GM12878 (cell line): Measurements from ENCODE around the gene KIZ.

Experiments used
- CEBPB ChIP-seq, 2 experiments: fragments of 150-350 bp in 1 of 2; IDR thresholded peaks; 2 replicates each; pipeline ENCODE4 v1.6.1; 2012 to 2014; ENCODE audit warnings: low read depth in 2 of 2, low read length in 2 of 2, borderline replicate concordance in 1 of 2, inconsistent platforms in 1 of 2
- EP300 ChIP-seq, 2 experiments: fragments of 150-350 bp in 1 of 2; IDR thresholded peaks; 2 replicates each; pipeline ENCODE4 v1.6.1; 2011 to 2012; ENCODE audit warnings: low read depth in 2 of 2, low read length in 2 of 2, borderline replicate concordance in 1 of 2, improper control_type of control experiment in 1 of 2, inconsistent platforms in 1 of 2; ENCODE audit not compliant: control insufficient read depth in 1 of 2
- POLR2A ChIP-seq: IDR thresholded peaks from 2 replicates; pipeline ENCODE4 v1.6.1; 2011; ENCODE audit warnings: low read depth, mild to moderate bottlenecking, low read length
- SIN3A ChIP-seq: IDR thresholded peaks from 2 replicates; pipeline ENCODE4 v1.6.1; 2012; ENCODE audit warnings: low read depth, low read length, improper control_type of control experiment
- YY1 ChIP-seq: IDR thresholded peaks from 2 replicates; pipeline ENCODE4 v1.6.1; 2011; ENCODE audit warnings: low read depth, mild to moderate bottlenecking, low read length
- TF ChIP-seq, protein P1 (sequence below): IDR thresholded peaks from 2 replicates; pipeline ENCODE4 v1.6.1; 2011; ENCODE audit warnings: low read depth, mild to moderate bottlenecking, low read length, moderate library complexity, borderline replicate concordance; ENCODE audit errors: extremely low read depth
- TF ChIP-seq, protein P2 (sequence below): fragments of 150-350 bp; IDR thresholded peaks from 2 replicates; pipeline ENCODE4 v1.6.1; 2016; ENCODE audit warnings: low read depth, low read length
- TF ChIP-seq, protein P3 (sequence below), 3 experiments: IDR thresholded peaks in 2 of 3; conservative IDR thresholded peaks in 1 of 3; 2 replicates each; pipeline ENCODE4 v1.5.1; 2011; ENCODE audit warnings: low read depth in 3 of 3, low read length in 3 of 3, mild to moderate bottlenecking in 3 of 3, control low read depth in 2 of 3, moderate library complexity in 2 of 3, inconsistent platforms in 1 of 3, mixed read lengths in 1 of 3; ENCODE audit not compliant: control insufficient read depth in 2 of 3, insufficient read depth in 1 of 3; ENCODE audit errors: extremely low read depth in 1 of 3
- TF ChIP-seq, protein P4 (sequence below): IDR thresholded peaks from 2 replicates; pipeline ENCODE4 v1.6.1; 2012; ENCODE audit warnings: mild to moderate bottlenecking, low read depth, low read length

DNA sequence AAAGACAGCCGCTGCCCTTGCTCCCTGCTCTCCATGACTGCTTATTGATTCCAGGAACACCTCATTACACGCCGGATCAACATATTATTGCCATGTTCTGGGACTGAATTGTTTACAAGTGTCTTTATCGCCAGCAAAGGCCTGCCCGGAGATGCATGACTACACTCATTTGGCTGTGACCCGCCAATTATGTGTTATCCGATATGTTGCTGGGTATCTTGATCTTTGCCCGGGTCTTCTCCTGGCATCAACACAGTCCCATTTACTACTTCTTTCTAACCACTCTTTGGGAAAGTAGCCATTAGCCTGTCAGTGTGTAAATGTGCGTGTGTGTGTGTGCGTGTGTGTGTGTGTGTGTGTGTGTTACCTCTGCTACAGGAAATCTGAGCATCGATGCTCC lies 35.2 kb upstream of the KIZ start:
- TF ChIP-seq EP300 (IDR thresholded peaks at IDR 0.05; ENCODE audit: borderline replicate concordance in 1 of 2, control insufficient read depth in 1 of 2, low read depth in 2 of 2, low read length in 2 of 2), result no peak
- TF ChIP-seq, protein P1, sequence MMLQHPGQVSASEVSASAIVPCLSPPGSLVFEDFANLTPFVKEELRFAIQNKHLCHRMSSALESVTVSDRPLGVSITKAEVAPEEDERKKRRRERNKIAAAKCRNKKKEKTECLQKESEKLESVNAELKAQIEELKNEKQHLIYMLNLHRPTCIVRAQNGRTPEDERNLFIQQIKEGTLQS, result no peak
- TF ChIP-seq, protein P2, sequence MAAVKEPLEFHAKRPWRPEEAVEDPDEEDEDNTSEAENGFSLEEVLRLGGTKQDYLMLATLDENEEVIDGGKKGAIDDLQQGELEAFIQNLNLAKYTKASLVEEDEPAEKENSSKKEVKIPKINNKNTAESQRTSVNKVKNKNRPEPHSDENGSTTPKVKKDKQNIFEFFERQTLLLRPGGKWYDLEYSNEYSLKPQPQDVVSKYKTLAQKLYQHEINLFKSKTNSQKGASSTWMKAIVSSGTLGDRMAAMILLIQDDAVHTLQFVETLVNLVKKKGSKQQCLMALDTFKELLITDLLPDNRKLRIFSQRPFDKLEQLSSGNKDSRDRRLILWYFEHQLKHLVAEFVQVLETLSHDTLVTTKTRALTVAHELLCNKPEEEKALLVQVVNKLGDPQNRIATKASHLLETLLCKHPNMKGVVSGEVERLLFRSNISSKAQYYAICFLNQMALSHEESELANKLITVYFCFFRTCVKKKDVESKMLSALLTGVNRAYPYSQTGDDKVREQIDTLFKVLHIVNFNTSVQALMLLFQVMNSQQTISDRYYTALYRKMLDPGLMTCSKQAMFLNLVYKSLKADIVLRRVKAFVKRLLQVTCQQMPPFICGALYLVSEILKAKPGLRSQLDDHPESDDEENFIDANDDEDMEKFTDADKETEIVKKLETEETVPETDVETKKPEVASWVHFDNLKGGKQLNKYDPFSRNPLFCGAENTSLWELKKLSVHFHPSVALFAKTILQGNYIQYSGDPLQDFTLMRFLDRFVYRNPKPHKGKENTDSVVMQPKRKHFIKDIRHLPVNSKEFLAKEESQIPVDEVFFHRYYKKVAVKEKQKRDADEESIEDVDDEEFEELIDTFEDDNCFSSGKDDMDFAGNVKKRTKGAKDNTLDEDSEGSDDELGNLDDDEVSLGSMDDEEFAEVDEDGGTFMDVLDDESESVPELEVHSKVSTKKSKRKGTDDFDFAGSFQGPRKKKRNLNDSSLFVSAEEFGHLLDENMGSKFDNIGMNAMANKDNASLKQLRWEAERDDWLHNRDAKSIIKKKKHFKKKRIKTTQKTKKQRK, result no peak
- TF ChIP-seq, protein P3, sequence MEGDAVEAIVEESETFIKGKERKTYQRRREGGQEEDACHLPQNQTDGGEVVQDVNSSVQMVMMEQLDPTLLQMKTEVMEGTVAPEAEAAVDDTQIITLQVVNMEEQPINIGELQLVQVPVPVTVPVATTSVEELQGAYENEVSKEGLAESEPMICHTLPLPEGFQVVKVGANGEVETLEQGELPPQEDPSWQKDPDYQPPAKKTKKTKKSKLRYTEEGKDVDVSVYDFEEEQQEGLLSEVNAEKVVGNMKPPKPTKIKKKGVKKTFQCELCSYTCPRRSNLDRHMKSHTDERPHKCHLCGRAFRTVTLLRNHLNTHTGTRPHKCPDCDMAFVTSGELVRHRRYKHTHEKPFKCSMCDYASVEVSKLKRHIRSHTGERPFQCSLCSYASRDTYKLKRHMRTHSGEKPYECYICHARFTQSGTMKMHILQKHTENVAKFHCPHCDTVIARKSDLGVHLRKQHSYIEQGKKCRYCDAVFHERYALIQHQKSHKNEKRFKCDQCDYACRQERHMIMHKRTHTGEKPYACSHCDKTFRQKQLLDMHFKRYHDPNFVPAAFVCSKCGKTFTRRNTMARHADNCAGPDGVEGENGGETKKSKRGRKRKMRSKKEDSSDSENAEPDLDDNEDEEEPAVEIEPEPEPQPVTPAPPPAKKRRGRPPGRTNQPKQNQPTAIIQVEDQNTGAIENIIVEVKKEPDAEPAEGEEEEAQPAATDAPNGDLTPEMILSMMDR (IDR thresholded peaks at IDR 0.05 in 2 of 3, conservative IDR thresholded peaks at IDR 0.05 in 1 of 3; ENCODE audit: control insufficient read depth in 2 of 3, extremely low read depth in 1 of 3, insufficient read depth in 1 of 3, low read depth in 3 of 3, low read length in 3 of 3), result no peak
- TF ChIP-seq CEBPB (IDR thresholded peaks at IDR 0.05; ENCODE audit: borderline replicate concordance in 1 of 2, low read depth in 2 of 2, low read length in 2 of 2), result no peak
- TF ChIP-seq, protein P4, sequence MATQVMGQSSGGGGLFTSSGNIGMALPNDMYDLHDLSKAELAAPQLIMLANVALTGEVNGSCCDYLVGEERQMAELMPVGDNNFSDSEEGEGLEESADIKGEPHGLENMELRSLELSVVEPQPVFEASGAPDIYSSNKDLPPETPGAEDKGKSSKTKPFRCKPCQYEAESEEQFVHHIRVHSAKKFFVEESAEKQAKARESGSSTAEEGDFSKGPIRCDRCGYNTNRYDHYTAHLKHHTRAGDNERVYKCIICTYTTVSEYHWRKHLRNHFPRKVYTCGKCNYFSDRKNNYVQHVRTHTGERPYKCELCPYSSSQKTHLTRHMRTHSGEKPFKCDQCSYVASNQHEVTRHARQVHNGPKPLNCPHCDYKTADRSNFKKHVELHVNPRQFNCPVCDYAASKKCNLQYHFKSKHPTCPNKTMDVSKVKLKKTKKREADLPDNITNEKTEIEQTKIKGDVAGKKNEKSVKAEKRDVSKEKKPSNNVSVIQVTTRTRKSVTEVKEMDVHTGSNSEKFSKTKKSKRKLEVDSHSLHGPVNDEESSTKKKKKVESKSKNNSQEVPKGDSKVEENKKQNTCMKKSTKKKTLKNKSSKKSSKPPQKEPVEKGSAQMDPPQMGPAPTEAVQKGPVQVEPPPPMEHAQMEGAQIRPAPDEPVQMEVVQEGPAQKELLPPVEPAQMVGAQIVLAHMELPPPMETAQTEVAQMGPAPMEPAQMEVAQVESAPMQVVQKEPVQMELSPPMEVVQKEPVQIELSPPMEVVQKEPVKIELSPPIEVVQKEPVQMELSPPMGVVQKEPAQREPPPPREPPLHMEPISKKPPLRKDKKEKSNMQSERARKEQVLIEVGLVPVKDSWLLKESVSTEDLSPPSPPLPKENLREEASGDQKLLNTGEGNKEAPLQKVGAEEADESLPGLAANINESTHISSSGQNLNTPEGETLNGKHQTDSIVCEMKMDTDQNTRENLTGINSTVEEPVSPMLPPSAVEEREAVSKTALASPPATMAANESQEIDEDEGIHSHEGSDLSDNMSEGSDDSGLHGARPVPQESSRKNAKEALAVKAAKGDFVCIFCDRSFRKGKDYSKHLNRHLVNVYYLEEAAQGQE, result no peak
- no peak for TF ChIP-seq SIN3A
- no peak for TF ChIP-seq POLR2A
- TF ChIP-seq YY1, result no peak
